Mesothelial cell of epicardium (in vitro differentiated cells): ENCODE data around the gene RPS2. TPM values are rescaled to one million over a fixed set of nuclear protein-coding genes. Genes with fewer than 3 reads are reported as not detected.

Experiments used
- DNase-seq, 2 experiments: peaks; one replicate each; pipeline ENCODE4 v3.0.0; 2021; ENCODE audit warnings: low spot score in 2 of 2; ENCODE audit not compliant: unreplicated experiment in 2 of 2
- H3K27ac Mint-ChIP-seq: 2 replicates; pipeline ENCODE4 v1.8.0; 2021; ENCODE audit warnings: mixed read lengths
- H3K27me3 Mint-ChIP-seq: 2 replicates; pipeline ENCODE4 v1.8.0; 2021; ENCODE audit warnings: low read depth, mixed read lengths
- H3K36me3 Mint-ChIP-seq: 2 replicates; pipeline ENCODE4 v1.8.0; 2021; ENCODE audit warnings: mixed read lengths
- H3K4me1 Mint-ChIP-seq: 2 replicates; pipeline ENCODE4 v1.8.0; 2021; ENCODE audit warnings: mixed read lengths
- H3K4me3 Mint-ChIP-seq: 2 replicates; pipeline ENCODE4 v1.8.0; 2021; ENCODE audit warnings: mild to moderate bottlenecking, moderate library complexity, mixed read lengths
- H3K9me3 Mint-ChIP-seq: 2 replicates; pipeline ENCODE4 v1.8.0; 2021; ENCODE audit warnings: mixed read lengths
- total RNA-seq: library from RNA; stranded (reverse); gene quantifications from 3 replicates; pipeline ENCODE4 v1.2.1, GENCODE V29; 2021
- TF ChIP-seq, protein P1 (sequence below): fragments of 200-600 bp; sonication (generic); IDR thresholded peaks from one replicate; pipeline ENCODE4 v1.5.0; 2021; ENCODE audit warnings: antibody characterized with exemption; ENCODE audit not compliant: unreplicated experiment

The RPS2 gene
- total RNA-seq, 1 donor from 2014 or later: 2,265 TPM

DNA sequence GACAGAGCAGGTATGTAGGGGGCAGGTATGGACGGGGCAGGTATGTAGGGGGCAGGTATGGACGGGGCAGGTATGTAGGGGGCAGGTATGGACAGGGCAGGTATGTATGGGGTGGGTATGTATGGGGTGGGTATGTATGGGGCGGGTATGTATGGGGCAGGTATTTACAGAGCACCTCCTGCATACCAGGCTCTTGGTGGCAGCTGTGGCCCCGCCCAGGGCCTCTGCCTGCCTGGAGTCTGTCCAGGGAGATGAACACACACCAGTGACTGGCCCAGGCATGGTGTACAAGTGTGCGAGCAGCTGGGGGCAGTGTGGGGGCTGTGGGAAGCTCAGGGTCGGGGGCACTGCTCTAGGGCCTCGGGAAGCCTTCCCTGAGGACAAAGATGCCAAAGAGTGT lies 14.6 kb downstream of the RPS2 start:
- H3K27me3 Mint-ChIP-seq: no peaks in the 10 kb centered on the region
- H3K9me3 Mint-ChIP-seq: no peaks in the 10 kb centered on the region
- no peaks in the 10 kb centered on the region for H3K4me1 Mint-ChIP-seq
- DNase-seq: no peak
- TF ChIP-seq, protein P1, sequence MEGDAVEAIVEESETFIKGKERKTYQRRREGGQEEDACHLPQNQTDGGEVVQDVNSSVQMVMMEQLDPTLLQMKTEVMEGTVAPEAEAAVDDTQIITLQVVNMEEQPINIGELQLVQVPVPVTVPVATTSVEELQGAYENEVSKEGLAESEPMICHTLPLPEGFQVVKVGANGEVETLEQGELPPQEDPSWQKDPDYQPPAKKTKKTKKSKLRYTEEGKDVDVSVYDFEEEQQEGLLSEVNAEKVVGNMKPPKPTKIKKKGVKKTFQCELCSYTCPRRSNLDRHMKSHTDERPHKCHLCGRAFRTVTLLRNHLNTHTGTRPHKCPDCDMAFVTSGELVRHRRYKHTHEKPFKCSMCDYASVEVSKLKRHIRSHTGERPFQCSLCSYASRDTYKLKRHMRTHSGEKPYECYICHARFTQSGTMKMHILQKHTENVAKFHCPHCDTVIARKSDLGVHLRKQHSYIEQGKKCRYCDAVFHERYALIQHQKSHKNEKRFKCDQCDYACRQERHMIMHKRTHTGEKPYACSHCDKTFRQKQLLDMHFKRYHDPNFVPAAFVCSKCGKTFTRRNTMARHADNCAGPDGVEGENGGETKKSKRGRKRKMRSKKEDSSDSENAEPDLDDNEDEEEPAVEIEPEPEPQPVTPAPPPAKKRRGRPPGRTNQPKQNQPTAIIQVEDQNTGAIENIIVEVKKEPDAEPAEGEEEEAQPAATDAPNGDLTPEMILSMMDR: no peak
- no peaks in the 10 kb centered on the region for H3K36me3 Mint-ChIP-seq
- no peak overlapping the region for H3K4me3 Mint-ChIP-seq
- no peak overlapping the region for H3K27ac Mint-ChIP-seq

DNA sequence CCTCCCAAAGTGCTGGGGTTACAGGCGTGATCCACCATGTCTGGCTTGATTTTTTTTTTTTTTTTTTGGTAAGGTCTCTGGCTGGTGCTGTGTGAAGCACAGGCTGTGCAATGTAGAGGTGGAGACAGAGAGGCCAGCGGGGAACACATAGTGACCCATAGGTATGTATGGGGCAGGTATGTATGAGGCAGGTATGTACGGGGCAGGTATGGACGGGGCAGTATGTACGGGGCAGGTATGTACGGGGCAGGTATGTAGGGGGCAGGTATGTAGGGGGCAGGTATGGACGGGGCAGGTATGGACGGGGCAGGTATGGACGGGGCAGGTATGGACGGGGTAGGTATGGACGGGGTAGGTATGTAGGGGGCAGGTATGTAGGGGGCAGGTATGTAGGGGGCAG lies 15.1 kb downstream of the RPS2 start:
- H3K4me3 Mint-ChIP-seq: no peak overlapping the region
- no peaks in the 10 kb centered on the region for H3K4me1 Mint-ChIP-seq
- DNase-seq: no peak
- no peaks in the 10 kb centered on the region for H3K9me3 Mint-ChIP-seq
- TF ChIP-seq, protein P1: no peak
- H3K36me3 Mint-ChIP-seq: no peaks in the 10 kb centered on the region
- no peaks in the 10 kb centered on the region for H3K27me3 Mint-ChIP-seq
- H3K27ac Mint-ChIP-seq: no peak overlapping the region

DNA sequence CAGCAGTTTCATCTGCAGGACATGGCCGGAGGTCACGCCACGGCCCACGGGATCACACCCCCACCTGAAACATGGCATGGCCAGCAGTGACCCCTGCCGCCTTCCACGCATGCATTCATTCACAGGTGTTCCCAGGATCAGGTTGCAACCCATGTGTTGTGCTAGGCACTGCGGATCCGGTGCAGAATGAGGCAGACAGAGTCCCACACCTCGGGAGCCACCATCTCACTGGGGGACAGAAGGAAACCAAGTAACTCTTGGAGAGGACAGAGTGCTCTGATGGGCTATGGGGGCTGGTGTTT lies 17.3 kb downstream of the RPS2 start:
- no peaks in the 10 kb centered on the region for H3K27me3 Mint-ChIP-seq
- H3K4me3 Mint-ChIP-seq: no peak overlapping the region
- DNase-seq: no peak
- TF ChIP-seq, protein P1: no peak
- H3K36me3 Mint-ChIP-seq: no peaks in the 10 kb centered on the region
- no peaks in the 10 kb centered on the region for H3K9me3 Mint-ChIP-seq
- no peak overlapping the region for H3K27ac Mint-ChIP-seq
- peaks cover 6% of the 10 kb centered on the region for H3K4me1 Mint-ChIP-seq

DNA sequence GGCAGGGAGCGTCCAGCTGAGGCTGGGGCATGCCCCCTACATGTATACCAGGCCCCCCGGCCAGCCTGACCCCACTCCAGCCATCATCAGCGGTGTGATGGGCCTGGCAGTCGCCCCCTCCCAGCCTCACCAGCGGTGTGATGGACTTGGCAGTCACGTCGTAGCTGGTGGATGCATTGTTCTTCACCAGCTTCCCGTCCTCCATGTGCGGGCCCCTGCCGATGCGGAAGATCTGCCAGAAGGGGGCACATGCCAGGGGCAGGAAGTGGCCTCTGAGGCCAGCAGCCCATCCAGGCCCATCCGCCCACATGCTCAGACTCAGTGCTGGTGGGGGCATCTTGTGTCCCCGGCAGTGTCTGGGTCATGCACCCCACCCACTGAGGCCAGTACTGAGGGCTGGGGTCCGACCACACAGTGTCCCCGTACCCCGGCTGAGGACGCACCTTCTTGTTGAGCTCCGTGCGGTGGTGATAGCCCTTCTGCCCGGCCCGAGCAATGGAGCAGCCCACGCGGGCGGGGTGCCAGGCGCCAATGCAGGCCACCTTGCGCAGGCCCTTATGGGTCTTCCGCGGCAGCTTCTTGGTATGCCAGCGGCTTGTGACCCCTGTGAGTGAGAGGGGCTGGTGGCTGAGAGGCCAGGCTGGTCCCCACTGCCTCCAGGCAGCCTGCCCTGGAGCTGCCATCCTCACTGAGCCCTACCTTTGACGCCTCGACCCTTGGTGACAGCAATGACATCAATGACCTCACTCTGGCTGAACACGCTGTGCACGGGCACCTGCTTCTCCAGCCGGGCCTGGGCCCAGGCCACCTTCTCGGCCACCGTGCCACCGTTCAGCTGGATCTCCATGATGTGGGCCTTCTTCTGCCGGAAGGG lies 17.9 kb downstream of the RPS2 start:
- H3K4me1 Mint-ChIP-seq: peaks cover 10% of the 10 kb centered on the region
- no peak for DNase-seq
- no peak overlapping the region for H3K27ac Mint-ChIP-seq
- no peaks in the 10 kb centered on the region for H3K27me3 Mint-ChIP-seq
- no peaks in the 10 kb centered on the region for H3K36me3 Mint-ChIP-seq
- TF ChIP-seq, protein P1: no peak
- H3K9me3 Mint-ChIP-seq: no peaks in the 10 kb centered on the region
- H3K4me3 Mint-ChIP-seq: no peak overlapping the region

DNA sequence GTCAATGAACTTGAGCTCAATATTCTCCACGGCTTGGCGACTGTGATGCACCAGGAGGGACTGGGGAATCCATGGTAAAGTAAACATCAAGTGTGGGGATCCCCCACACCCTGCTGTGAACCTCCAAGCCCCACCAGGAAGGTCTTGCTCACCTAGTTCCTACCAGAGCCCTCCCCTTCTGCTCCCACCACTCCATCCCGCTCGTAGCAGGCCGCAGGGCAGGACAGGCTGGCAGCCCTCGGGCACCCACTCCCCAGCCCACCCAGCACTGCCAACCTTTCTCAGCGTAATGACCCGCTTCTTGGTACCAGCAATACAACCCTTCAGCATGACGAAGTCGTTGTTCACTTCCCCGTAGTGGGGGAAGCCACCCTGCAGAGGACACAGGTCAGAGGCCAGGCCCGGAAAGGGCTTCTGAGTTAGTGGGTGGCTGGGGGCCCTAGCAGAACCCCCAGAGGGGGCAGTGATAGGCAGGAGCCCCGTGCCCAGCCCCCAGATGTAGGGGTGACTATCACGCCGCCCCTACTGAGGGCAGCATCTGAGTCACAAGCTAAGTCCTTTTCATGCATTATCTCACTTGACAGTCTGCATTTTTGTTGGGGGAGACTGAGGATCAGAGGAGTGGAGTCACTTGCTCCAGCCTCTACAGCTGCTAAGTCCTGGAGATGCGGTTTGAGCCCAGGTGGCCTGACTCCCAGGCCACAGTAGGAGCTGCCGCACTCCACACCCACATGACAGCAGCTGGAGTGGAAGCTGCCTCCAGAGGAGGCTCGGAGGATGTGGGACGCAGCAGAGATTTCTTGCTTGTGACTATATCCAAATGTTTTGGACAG lies 18.9 kb downstream of the RPS2 start:
- Mint-ChIP-seq H3K9me3 (no peaks in the 10 kb centered on the region), H3K27ac (no peak overlapping the region), H3K27me3 (no peaks in the 10 kb centered on the region), H3K36me3 (no peaks in the 10 kb centered on the region), H3K4me1 (peaks cover 10% of the 10 kb centered on the region), H3K4me3 (no peak overlapping the region)
- no peak for DNase-seq
- TF ChIP-seq, protein P1: no peak
